WTC11 (cell line): ENCODE measurements around the gene CPLANE1. TPM values are rescaled to one million over a fixed set of nuclear protein-coding genes. Genes with fewer than 3 reads are reported as not detected.

ENCODE experiments used
- ATAC-seq: fragments of 200-7000 bp; cut with Tn5 transposase; 2 replicates; pipeline ENCODE4 v1.10.0; 2021; ENCODE audit warnings: mild to moderate bottlenecking, moderate library complexity
- CTCF ChIA-PET: fragments of 300-600 bp; sonication (Branson Sonifier 250); formaldehyde crosslinking; loops from one replicate; lab custom pipeline; 2021; ENCODE audit warnings: antibody characterized with exemption; lab: Charles Lee
- POLR2A ChIA-PET: fragments of 350-600 bp; sonication (Branson Sonifier 250); formaldehyde crosslinking; loops from one replicate; lab custom pipeline; 2021; ENCODE audit warnings: antibody characterized with exemption; lab: Charles Lee
- DNase-seq: peaks from one replicate; pipeline ENCODE4 v3.0.0; 2021; ENCODE audit warnings: low spot score
- H3K27ac Mint-ChIP-seq: 2 replicates; pipeline ENCODE4 v1.8.0; 2021; ENCODE audit warnings: mixed read lengths
- H3K27me3 Mint-ChIP-seq: 2 replicates; pipeline ENCODE4 v1.8.0; 2021; ENCODE audit warnings: low read depth, mild to moderate bottlenecking, moderate library complexity, mixed read lengths
- H3K36me3 Mint-ChIP-seq: 2 replicates; pipeline ENCODE4 v1.8.0; 2021; ENCODE audit warnings: mixed read lengths
- H3K4me1 Mint-ChIP-seq: 2 replicates; pipeline ENCODE4 v1.8.0; 2022; ENCODE audit warnings: mixed read lengths
- H3K4me3 Mint-ChIP-seq: 2 replicates; pipeline ENCODE4 v1.8.0; 2021; ENCODE audit warnings: mild to moderate bottlenecking, moderate library complexity, mixed read lengths
- H3K9me3 Mint-ChIP-seq: 2 replicates; pipeline ENCODE4 v1.8.0; 2021; ENCODE audit warnings: mixed read lengths
- AR ChIP-seq: fragments of 250-450 bp; sonication (Bioruptor Pico); IDR thresholded peaks from 2 replicates; pipeline ENCODE4 v1.9.0; 2021; ENCODE audit warnings: mild to moderate bottlenecking
- ATF1 ChIP-seq: sonication (generic); formaldehyde crosslinking; IDR thresholded peaks from 2 replicates; pipeline ENCODE4 v1.8.1; 2023; ENCODE audit warnings: mild to moderate bottlenecking, moderate library complexity, missing genetic modification reagents
- CTCF ChIP-seq: fragments of 200-600 bp; IDR thresholded peaks from 2 replicates; pipeline ENCODE4 v1.8.0; 2022; ENCODE audit warnings: antibody characterized with exemption
- ELF4 ChIP-seq: sonication (generic); formaldehyde crosslinking; IDR thresholded peaks from 2 replicates; pipeline ENCODE4 v1.8.1; 2022; ENCODE audit warnings: low read depth, mild to moderate bottlenecking, moderate library complexity, missing genetic modification reagents
- FOXJ3 ChIP-seq: sonication (generic); formaldehyde crosslinking; IDR thresholded peaks from 2 replicates; pipeline ENCODE4 v1.9.0; 2021; ENCODE audit warnings: missing genetic modification reagents, mild to moderate bottlenecking, borderline replicate concordance
- JAZF1 ChIP-seq: fragments of 250-450 bp; sonication (Bioruptor Pico); IDR thresholded peaks from 2 replicates; pipeline ENCODE4 v1.9.0; 2021; ENCODE audit warnings: moderate library complexity, mild to moderate bottlenecking, inconsistent platforms
- KAT7 ChIP-seq: sonication (generic); formaldehyde crosslinking; IDR thresholded peaks from 2 replicates; pipeline ENCODE4 v1.8.1; 2023; ENCODE audit warnings: missing genetic modification reagents, mild to moderate bottlenecking, borderline replicate concordance
- MXD4 ChIP-seq: fragments of 250-450 bp; sonication (Bioruptor Pico); IDR thresholded peaks from 2 replicates; pipeline ENCODE4 v1.8.0; 2021; ENCODE audit warnings: mild to moderate bottlenecking, moderate library complexity, borderline replicate concordance
- PRDM15 ChIP-seq: sonication (generic); formaldehyde crosslinking; IDR thresholded peaks from 2 replicates; pipeline ENCODE4 v1.8.0; 2022; ENCODE audit warnings: missing genetic modification reagents
- PRRX2 ChIP-seq: fragments of 250-450 bp; sonication (Bioruptor Pico); IDR thresholded peaks from 2 replicates; pipeline ENCODE4 v1.8.0; 2021; ENCODE audit warnings: mild to moderate bottlenecking
- RORB ChIP-seq: fragments of 250-450 bp; sonication (Bioruptor Pico); IDR thresholded peaks from 2 replicates; pipeline ENCODE4 v1.9.0; 2021; ENCODE audit warnings: mild to moderate bottlenecking
- TEAD1 ChIP-seq: sonication (generic); formaldehyde crosslinking; IDR thresholded peaks from 2 replicates; pipeline ENCODE4 v1.8.0; 2022; ENCODE audit warnings: mild to moderate bottlenecking, missing genetic modification reagents
- TEAD4 ChIP-seq: sonication (generic); formaldehyde crosslinking; IDR thresholded peaks from 2 replicates; pipeline ENCODE4 v1.8.0; 2022; ENCODE audit warnings: mild to moderate bottlenecking, missing genetic modification reagents
- TP53 ChIP-seq: sonication (generic); formaldehyde crosslinking; IDR thresholded peaks from 2 replicates; pipeline ENCODE4 v1.8.1; 2023; ENCODE audit warnings: mild to moderate bottlenecking, missing genetic modification reagents
- ZBTB21 ChIP-seq: sonication (generic); formaldehyde crosslinking; IDR thresholded peaks from 2 replicates; pipeline ENCODE4 v1.8.1; 2023; ENCODE audit warnings: mild to moderate bottlenecking, missing genetic modification reagents, borderline replicate concordance
- ZMAT4 ChIP-seq: fragments of 250-450 bp; sonication (Bioruptor Pico); IDR thresholded peaks from 2 replicates; pipeline ENCODE4 v1.9.0; 2021; ENCODE audit warnings: mild to moderate bottlenecking
- ZNF396 ChIP-seq: fragments of 250-450 bp; sonication (Bioruptor Pico); IDR thresholded peaks from 2 replicates; pipeline ENCODE4 v1.8.0; 2021; ENCODE audit warnings: mild to moderate bottlenecking, moderate library complexity, borderline replicate concordance
- ZNF512 ChIP-seq: sonication (generic); formaldehyde crosslinking; IDR thresholded peaks from 2 replicates; pipeline ENCODE4 v1.8.1; 2022; ENCODE audit warnings: missing genetic modification reagents, borderline replicate concordance
- total RNA-seq: library from RNA; stranded (reverse); gene quantifications from 3 replicates; pipeline ENCODE4 v1.2.3, GENCODE V29; 2021

The CPLANE1 gene
- total RNA-seq, 1 experiment from 2014 or later: 4.8 TPM

GRCh38 chr5:37248421-37248969, 681 bp downstream of the CPLANE1 start:
- TF ChIP-seq KAT7 (CRISPR knock-in tag) (no peak), ZNF512 (no peak), ELF4 (CRISPR knock-in tag) (no peak), PRRX2 (CRISPR knock-in tag) (no peak), ZBTB21 (CRISPR knock-in tag) (no peak), MXD4 (CRISPR knock-in tag) (no peak), RORB (CRISPR knock-in tag) (no peak), TP53 (CRISPR knock-in tag) (no peak), ZNF396 (CRISPR knock-in tag) (no peak), AR (CRISPR knock-in tag) (no peak), PRDM15 (no peak), CTCF (no peak)
- no peak overlapping the region for H3K27ac Mint-ChIP-seq
- ChIA-PET POLR2A (interaction anchor here (1.6 to 1.7 kb wide), 2 partner anchors 24 to 504 kb away, joined by 4 to 5 read pairs; no protein-coding TSS in a partner anchor), CTCF (interaction anchor here (0.5 to 0.9 kb wide), 2 partner anchors 16 to 101 kb away, joined by 4 to 6 read pairs; no protein-coding TSS in a partner anchor)
- H3K36me3 Mint-ChIP-seq: no peaks in the 10 kb centered on the region
- H3K4me1 Mint-ChIP-seq: peaks cover 8% of the 10 kb centered on the region
- H3K27me3 Mint-ChIP-seq: peaks cover 8% of the 10 kb centered on the region
- no peak for ATAC-seq
- H3K4me3 Mint-ChIP-seq: peak overlapping the region; percentile 68
- 0 out of 2 replicates have a peak, but pooled peaks cover 2% of the 10 kb centered on the region for H3K9me3 Mint-ChIP-seq
- no peak for DNase-seq

GRCh38 chr5:37247496-37247895, 1.7 kb downstream of the CPLANE1 start:
- DNase-seq: no peak
- no peak for ATAC-seq
- peaks cover 11% of the 10 kb centered on the region for H3K4me1 Mint-ChIP-seq
- peaks cover 5% of the 10 kb centered on the region for H3K27me3 Mint-ChIP-seq
- H3K9me3 Mint-ChIP-seq: no peaks in the 10 kb centered on the region
- ChIA-PET POLR2A (no interaction called here), CTCF (no interaction called here)
- H3K36me3 Mint-ChIP-seq: no peaks in the 10 kb centered on the region
- no peak overlapping the region for H3K27ac Mint-ChIP-seq
- peak overlapping the region; percentile 24 for H3K4me3 Mint-ChIP-seq
- no peak for TF ChIP-seq TEAD1 (CRISPR knock-in tag)
- no peak for TF ChIP-seq AR (CRISPR knock-in tag)
- no peak for TF ChIP-seq TEAD4 (CRISPR knock-in tag)
- no peak for TF ChIP-seq JAZF1 (CRISPR knock-in tag)
- TF ChIP-seq KAT7 (CRISPR knock-in tag): no peak
- no peak for TF ChIP-seq FOXJ3 (CRISPR knock-in tag)
- TF ChIP-seq ZMAT4: no peak
- no peak for TF ChIP-seq ATF1 (CRISPR knock-in tag)
